GM21786 (cell line): ENCODE measurements around the gene RASSF4.
"Not testable (repeated sequence)": the region's sequence is repeated elsewhere in the genome, so short reads cannot be mapped to it uniquely, and the experiment has no call there.

ENCODE experiments used
- ATAC-seq: cut with Tn5 transposase; IDR thresholded peaks from one replicate; pipeline ENCODE4 v1.9.1; 2021; ENCODE audit not compliant: unreplicated experiment

RASSF4 gene

GRCh38 chr10:45001381-45002148 lies 42.0 kb downstream of the RASSF4 start:
- ATAC-seq: peak; percentile 78

DNA sequence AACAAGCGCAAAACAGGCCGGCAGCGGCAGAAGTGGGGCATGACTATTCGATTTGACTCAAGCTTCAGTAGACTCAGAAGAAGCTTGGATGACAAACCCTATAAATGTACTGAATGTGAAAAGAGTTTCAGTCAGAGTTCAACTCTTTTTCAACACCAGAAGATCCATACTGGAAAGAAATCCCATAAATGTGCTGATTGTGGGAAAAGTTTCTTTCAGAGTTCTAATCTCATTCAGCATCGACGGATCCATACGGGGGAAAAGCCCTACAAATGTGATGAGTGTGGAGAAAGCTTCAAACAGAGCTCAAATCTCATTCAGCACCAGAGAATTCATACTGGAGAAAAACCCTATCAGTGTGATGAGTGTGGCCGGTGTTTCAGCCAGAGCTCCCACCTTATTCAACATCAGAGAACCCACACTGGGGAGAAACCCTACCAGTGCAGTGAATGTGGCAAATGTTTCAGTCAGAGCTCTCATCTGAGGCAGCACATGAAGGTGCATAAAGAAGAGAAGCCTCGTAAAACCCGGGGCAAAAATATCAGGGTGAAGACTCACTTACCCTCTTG lies 43.9 kb downstream of the RASSF4 start:
- ATAC-seq: no peak

- ATAC-seq: no peak
These were observed 45.1 kb downstream of the RASSF4 start for GRCh38 chr10:45004661-45005060.

GRCh38 chr10:45005284-45005683 lies 45.7 kb downstream of the RASSF4 start:
- no peak for ATAC-seq

DNA sequence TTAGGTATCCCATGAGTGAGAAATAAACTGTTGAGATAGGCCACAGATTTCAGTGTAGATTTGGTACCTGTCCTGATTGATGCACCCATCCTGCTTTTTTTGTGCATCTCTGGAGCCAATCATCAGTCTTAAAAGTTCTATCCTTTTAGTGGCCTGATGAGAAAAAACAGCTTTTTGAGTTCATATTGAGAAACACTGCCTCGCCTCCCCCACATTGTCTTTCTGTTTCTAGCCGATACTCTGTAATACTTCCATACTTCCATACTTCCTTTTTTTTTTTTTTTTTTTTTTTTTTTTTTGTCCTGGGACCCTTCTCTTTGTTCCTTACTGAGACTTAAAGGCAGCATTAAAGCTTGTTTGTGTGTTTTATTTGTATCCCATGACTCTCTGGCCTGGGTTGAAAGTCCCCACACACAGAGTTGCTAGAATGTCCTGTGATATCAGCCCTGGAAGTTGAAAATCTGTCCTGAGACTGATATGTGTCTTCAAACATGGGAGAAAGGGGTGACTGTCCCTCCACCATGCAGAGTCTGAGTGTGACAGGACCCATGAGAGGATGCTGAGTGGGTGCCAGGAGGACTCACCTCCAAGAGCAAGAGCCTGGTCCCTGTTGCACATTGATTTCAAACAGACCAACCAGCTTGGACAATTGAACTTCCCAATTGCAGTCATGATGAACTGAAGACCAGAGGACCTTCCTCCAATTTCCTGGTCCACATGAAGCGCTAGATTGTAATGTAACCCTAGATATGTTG lies 46.9 kb downstream of the RASSF4 start:
- ATAC-seq: no peak

- ATAC-seq: peak; percentile 93
These were observed 49.0 kb downstream of the RASSF4 start for GRCh38 chr10:45008524-45009161.

DNA sequence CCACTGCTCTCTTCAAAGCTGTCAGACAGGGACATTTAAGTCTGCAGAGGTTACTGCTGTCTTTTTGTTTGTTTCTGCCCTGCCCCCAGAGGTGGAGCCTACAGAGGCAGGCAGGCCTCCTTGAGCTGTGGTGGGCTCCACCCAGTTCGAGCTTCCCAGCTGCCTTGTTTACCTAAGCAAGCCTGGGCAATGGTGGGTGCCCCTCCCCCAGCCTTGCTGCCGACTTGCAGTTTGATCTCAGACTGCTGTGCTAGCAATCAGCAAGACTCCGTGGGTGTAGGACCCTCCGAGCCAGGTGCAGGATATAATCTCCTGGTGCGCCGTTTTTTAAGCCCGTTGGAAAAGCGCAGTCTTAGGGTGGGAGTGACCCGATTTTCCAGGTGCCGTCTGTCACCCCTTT lies 55.0 kb downstream of the RASSF4 start:
- ATAC-seq: not testable (repeated sequence)

GRCh38 chr10:45015590-45015989 lies 56.0 kb downstream of the RASSF4 start:
- ATAC-seq: no peak

- ATAC-seq: no peak
These were observed 63.8 kb downstream of the RASSF4 start for GRCh38 chr10:45023426-45023825.

DNA sequence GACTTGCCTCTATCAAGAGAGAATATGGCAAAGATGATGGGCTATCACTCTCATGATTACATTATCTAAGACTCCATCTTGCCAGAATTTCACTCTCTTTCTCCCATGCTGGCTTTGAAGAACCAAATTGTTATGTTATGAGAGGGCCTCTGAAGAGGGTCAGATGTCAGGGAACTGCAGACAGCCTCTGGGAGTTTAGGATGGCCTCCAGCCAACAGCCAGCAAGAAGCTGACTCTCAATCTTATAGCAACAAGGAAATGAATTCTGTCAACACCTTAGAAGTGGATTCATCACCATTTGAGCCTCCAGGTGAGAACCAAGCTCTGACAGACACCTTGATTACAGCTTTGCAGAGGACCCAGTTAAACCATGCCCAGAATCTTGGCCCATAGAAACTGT lies 74.7 kb downstream of the RASSF4 start:
- no peak for ATAC-seq

- ATAC-seq: no peak
These were observed 76.1 kb downstream of the RASSF4 start for GRCh38 chr10:45035673-45036072.

DNA sequence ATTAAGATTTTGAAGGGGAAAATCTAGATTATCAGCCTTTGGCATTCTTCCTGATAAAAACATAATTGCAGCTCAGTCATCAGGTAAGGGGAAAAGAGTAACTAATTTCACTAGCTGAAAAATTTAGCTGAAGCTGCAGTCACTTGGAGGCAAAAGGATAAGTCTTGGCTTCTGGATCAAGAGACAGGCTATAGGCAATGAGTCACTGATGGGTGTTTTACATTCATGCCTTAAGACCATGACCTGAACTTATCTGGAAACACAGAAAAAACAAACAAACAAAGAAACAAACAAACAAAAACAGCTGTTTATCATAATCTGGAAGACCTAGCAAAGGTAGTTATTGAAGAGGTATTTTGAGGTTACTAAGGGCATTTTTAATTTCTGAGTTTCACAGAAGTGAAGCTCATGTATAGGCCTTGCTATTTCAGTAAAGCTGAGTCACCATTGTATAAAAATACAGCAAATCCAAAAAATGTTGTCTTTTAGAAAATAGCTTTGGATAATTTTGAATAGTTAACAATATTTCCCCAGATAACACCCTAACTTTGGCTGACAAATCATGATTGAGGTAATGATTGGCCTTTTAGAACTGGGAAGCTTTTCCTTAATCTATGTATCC lies 81.4 kb downstream of the RASSF4 start:
- no peak for ATAC-seq

DNA sequence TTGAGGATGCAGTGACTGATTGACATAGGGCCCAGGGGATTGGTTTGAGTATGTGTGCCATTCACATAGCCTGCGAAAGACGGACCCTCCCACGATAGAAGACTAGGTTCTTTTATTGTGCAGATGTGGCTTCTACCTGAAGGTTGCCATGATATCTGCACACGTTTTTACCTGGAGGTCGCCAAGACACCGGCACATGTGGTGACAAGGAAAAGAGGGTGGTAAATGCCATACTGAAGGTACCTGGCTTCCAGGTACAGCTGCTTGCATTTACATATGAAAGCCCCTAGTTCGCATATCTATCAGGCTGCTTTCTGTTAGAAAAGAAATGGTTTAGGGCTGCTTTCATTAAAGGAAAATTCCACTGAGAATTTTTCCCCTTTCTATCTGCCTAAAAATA lies 84.7 kb downstream of the RASSF4 start:
- no peak for ATAC-seq
